Liver (tissue), 9 donors: ENCODE data around the gene MLEC. TPM values are rescaled to one million over a fixed set of nuclear protein-coding genes. Genes with fewer than 3 reads are reported as not detected.

Experiments used
- DNase-seq: peaks from one replicate; pipeline ENCODE4 v3.0.0-alpha.2; 2017; ENCODE audit warnings: low spot score
- H3K27ac ChIP-seq, 2 donors: one replicate each; pipeline ENCODE4 v1.7.0; 2013; ENCODE audit warnings: inconsistent platforms in 2 of 2, low read length in 2 of 2, control low read depth in 1 of 2, low read depth in 1 of 2, mild to moderate bottlenecking in 1 of 2
- H3K27me3 ChIP-seq, 4 donors: one replicate each; pipeline versions ENCODE4 v1.6.1 to v1.7.0; 2013; ENCODE audit warnings: low read length in 3 of 4, inconsistent platforms in 1 of 4, mild to moderate bottlenecking in 1 of 4, moderate library complexity in 1 of 4; ENCODE audit not compliant: control insufficient read depth in 4 of 4, insufficient read depth in 4 of 4
- H3K36me3 ChIP-seq, 4 donors: one replicate each; pipeline versions ENCODE4 v1.6.1 to v1.7.0; 2013; ENCODE audit warnings: low read length in 3 of 4, mild to moderate bottlenecking in 3 of 4, low read depth in 1 of 4, moderate library complexity in 1 of 4; ENCODE audit not compliant: control insufficient read depth in 4 of 4, insufficient read depth in 3 of 4
- H3K4me1 ChIP-seq, 4 donors: one replicate each; pipeline versions ENCODE4 v1.6.1 to v1.7.0; 2013; ENCODE audit warnings: low read length in 3 of 4, mild to moderate bottlenecking in 3 of 4, moderate library complexity in 1 of 4; ENCODE audit not compliant: control insufficient read depth in 4 of 4, insufficient read depth in 4 of 4
- H3K4me3 ChIP-seq, 3 donors: one replicate each; pipeline versions ENCODE4 v1.6.1 to v1.7.0; 2013; ENCODE audit warnings: low read length in 3 of 3, control low read depth in 1 of 3, low read depth in 1 of 3, mild to moderate bottlenecking in 1 of 3
- H3K9ac ChIP-seq, 2 donors: one replicate each; pipeline ENCODE4 v1.7.0; 2013; ENCODE audit warnings: low read length in 2 of 2, mild to moderate bottlenecking in 2 of 2, moderate library complexity in 2 of 2, control low read depth in 1 of 2, low read depth in 1 of 2
- H3K9me3 ChIP-seq, 4 donors: one replicate each; pipeline versions ENCODE4 v1.6.1 to v1.7.0; 2013; ENCODE audit warnings: low read length in 3 of 4; ENCODE audit not compliant: control insufficient read depth in 4 of 4
- EGR1 ChIP-seq, 2 donors: IDR thresholded peaks; 2 replicates each; pipeline ENCODE4 v1.6.1; 2016 to 2018; ENCODE audit warnings: antibody characterized with exemption in 2 of 2, low read depth in 2 of 2
- FOXA1 ChIP-seq: IDR thresholded peaks from 2 replicates; pipeline ENCODE4 v1.6.1; 2016; ENCODE audit warnings: antibody characterized with exemption
- FOXA2 ChIP-seq: IDR thresholded peaks from 2 replicates; pipeline ENCODE4 v1.6.1; 2016; ENCODE audit warnings: antibody characterized with exemption
- GABPA ChIP-seq, 2 donors: IDR thresholded peaks in 1 of 2; conservative IDR thresholded peaks in 1 of 2; 2 replicates each; pipeline ENCODE4 v1.6.1; 2016; ENCODE audit warnings: antibody characterized with exemption in 2 of 2, mild to moderate bottlenecking in 1 of 2, moderate library complexity in 1 of 2
- HNF4A ChIP-seq, 2 donors: conservative IDR thresholded peaks; 2 replicates each; pipeline ENCODE4 v1.6.1; 2016; ENCODE audit warnings: antibody characterized with exemption in 2 of 2, mild to moderate bottlenecking in 2 of 2
- HNF4G ChIP-seq: IDR thresholded peaks from 2 replicates; pipeline ENCODE4 v1.6.1; 2016; ENCODE audit warnings: antibody characterized with exemption
- JUND ChIP-seq, 2 donors: IDR thresholded peaks; 2 replicates each; pipeline ENCODE4 v1.6.1; 2016; ENCODE audit warnings: antibody characterized with exemption in 2 of 2
- RAD21 ChIP-seq, 2 donors: IDR thresholded peaks; 2 replicates each; pipeline ENCODE4 v1.6.1; 2016; ENCODE audit warnings: antibody characterized with exemption in 2 of 2, mild to moderate bottlenecking in 2 of 2
- RXRA ChIP-seq, 2 donors: IDR thresholded peaks; 2 replicates each; pipeline ENCODE4 v1.6.1; 2017 to 2018; ENCODE audit warnings: antibody characterized with exemption in 2 of 2, mild to moderate bottlenecking in 1 of 2
- SP1 ChIP-seq: IDR thresholded peaks from 2 replicates; pipeline ENCODE4 v1.6.1; 2018; ENCODE audit warnings: antibody characterized with exemption, mild to moderate bottlenecking
- TAF1 ChIP-seq: conservative IDR thresholded peaks from 2 replicates; pipeline ENCODE4 v1.6.1; 2016; ENCODE audit warnings: antibody characterized with exemption, mild to moderate bottlenecking
- YY1 ChIP-seq: IDR thresholded peaks from 2 replicates; pipeline ENCODE4 v1.6.1; 2016; ENCODE audit warnings: antibody characterized with exemption, mild to moderate bottlenecking
- WGBS: extraction: QIAGEN DNeasy Blood & Tissue Kit; methylation state at CpG from one replicate; pipeline ENCODE4 v1.1.7; 2013; 5-methylcytosine and 5-hydroxymethylcytosine counted together
- polyA plus RNA-seq, 2 donors: library from polyadenylated mRNA; stranded (reverse) in 1 of 2; unstranded in 1 of 2; fragments of 200-250 nt in 1 of 2; fragments of >200 nt in 1 of 2; fragmentation: Nextera tagmentation in 1 of 2; extraction: Ambion mirVana in 1 of 2; gene quantifications; one replicate each; pipeline versions ENCODE4 v1.2.1 to v1.2.3, GENCODE V29; 2013 to 2015
- total RNA-seq, 2 donors: library from RNA; depleted of rRNA; stranded (reverse); fragments of >200 nt; gene quantifications; one replicate each; pipeline ENCODE4 v1.2.3, GENCODE V29; 2014
- TF ChIP-seq, protein P1 (sequence below): IDR thresholded peaks from 2 replicates; pipeline ENCODE4 v1.6.1; 2016; ENCODE audit warnings: antibody characterized with exemption
- TF ChIP-seq, protein P2 (sequence below): IDR thresholded peaks from 2 replicates; pipeline ENCODE4 v1.6.1; 2016; ENCODE audit warnings: antibody characterized with exemption
- TF ChIP-seq, protein P3 (sequence below): IDR thresholded peaks from 2 replicates; pipeline ENCODE4 v1.6.1; 2016; ENCODE audit warnings: antibody characterized with exemption, mild to moderate bottlenecking
- TF ChIP-seq, protein P4 (sequence below): fragments of 150-350 bp; IDR thresholded peaks from 2 replicates; pipeline ENCODE4 v1.5.1; 2017; ENCODE audit warnings: improper control_type of control experiment, low read depth, low read length; ENCODE audit not compliant: missing input control
- TF ChIP-seq, protein P5 (sequence below): IDR thresholded peaks from 2 replicates; pipeline ENCODE4 v1.6.1; 2016; ENCODE audit warnings: antibody characterized with exemption
- donor health status: healthy.
- donor health status: healthy.
- donor health status: healthy.
- donor health status: healthy.
- donor health status: healthy.

The MLEC gene
- total and polyA plus RNA-seq, 4 donors: 61.4 to 170 (median 115) TPM

DNA sequence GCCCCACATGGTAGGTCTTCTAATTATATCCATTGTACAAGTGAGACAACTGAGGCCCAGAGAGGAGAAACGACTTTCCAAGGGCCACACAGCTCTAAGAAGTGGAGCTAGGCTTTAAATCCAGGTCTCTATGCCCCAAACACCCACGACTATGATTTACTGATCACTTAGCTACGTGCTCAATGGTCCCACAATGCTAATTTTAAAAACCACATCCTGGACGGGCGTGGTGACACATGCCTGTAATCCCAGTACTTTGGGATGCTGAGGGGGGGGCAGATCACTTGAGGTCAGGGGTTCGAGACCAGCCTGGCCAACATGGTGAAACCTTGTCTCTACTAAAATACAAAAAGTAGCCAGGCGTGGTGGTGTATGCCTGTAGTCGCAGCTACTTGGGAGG, 8.4 kb upstream of the MLEC start (continued):
- TF ChIP-seq, protein P1, sequence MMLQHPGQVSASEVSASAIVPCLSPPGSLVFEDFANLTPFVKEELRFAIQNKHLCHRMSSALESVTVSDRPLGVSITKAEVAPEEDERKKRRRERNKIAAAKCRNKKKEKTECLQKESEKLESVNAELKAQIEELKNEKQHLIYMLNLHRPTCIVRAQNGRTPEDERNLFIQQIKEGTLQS: no peak
- no peak for TF ChIP-seq JUND (IDR thresholded peaks at IDR 0.05)
- no peak for TF ChIP-seq RAD21 (IDR thresholded peaks at IDR 0.05)

DNA sequence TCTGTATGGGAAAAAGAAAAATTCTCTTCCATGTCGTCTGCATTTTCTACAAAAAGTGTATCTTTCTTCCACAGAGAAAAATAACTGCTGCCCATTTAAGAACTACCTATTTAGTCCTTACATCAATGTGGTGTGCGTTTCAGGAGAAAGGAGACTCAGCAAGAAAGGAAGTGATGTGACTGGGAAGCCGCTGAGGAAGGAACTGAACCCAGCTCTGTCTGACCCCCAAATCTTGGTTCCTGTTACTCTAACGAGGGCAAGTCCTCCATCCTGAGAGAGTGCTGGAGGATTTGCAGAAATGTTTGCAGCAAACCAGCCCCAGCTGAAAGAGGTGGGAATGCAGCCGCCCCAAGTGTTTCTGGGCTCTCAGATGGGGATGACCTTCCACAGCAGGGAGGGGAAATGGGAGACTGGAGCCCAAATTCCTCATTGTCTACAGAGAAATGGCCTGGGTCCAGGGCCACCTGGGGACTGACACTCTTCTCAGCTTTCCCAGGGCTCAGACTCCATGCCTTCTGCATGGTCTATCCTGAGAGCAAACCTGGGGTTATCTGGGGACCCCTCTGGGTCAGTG, 6.7 kb upstream of the MLEC start:
- Histone ChIP-seq H3K4me1 (no peaks in the 10 kb centered on the region), H3K27ac (no peak overlapping the region), H3K9me3 (no peaks in the 10 kb centered on the region), H3K4me3 (no peak overlapping the region), H3K36me3 (no peaks in the 10 kb centered on the region), H3K9ac (no peak overlapping the region), H3K27me3 (no peaks in the 10 kb centered on the region)
- TF ChIP-seq HNF4A (conservative IDR thresholded peaks at IDR 0.05) (no peak), TAF1 (no peak), SP1 (no peak), EGR1 (IDR thresholded peaks at IDR 0.05; ENCODE audit: low read depth in 2 of 2) (no peak), RXRA (IDR thresholded peaks at IDR 0.05) (no peak), HNF4G (no peak), FOXA2 (no peak), YY1 (no peak), GABPA (IDR thresholded peaks at IDR 0.05 in 1 of 2, conservative IDR thresholded peaks at IDR 0.05 in 1 of 2) (no peak), RAD21 (IDR thresholded peaks at IDR 0.05) (no peak), FOXA1 (no peak)
- TF ChIP-seq, protein P2, sequence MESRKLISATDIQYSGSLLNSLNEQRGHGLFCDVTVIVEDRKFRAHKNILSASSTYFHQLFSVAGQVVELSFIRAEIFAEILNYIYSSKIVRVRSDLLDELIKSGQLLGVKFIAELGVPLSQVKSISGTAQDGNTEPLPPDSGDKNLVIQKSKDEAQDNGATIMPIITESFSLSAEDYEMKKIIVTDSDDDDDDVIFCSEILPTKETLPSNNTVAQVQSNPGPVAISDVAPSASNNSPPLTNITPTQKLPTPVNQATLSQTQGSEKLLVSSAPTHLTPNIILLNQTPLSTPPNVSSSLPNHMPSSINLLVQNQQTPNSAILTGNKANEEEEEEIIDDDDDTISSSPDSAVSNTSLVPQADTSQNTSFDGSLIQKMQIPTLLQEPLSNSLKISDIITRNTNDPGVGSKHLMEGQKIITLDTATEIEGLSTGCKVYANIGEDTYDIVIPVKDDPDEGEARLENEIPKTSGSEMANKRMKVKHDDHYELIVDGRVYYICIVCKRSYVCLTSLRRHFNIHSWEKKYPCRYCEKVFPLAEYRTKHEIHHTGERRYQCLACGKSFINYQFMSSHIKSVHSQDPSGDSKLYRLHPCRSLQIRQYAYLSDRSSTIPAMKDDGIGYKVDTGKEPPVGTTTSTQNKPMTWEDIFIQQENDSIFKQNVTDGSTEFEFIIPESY: no peak
- TF ChIP-seq, protein P3, sequence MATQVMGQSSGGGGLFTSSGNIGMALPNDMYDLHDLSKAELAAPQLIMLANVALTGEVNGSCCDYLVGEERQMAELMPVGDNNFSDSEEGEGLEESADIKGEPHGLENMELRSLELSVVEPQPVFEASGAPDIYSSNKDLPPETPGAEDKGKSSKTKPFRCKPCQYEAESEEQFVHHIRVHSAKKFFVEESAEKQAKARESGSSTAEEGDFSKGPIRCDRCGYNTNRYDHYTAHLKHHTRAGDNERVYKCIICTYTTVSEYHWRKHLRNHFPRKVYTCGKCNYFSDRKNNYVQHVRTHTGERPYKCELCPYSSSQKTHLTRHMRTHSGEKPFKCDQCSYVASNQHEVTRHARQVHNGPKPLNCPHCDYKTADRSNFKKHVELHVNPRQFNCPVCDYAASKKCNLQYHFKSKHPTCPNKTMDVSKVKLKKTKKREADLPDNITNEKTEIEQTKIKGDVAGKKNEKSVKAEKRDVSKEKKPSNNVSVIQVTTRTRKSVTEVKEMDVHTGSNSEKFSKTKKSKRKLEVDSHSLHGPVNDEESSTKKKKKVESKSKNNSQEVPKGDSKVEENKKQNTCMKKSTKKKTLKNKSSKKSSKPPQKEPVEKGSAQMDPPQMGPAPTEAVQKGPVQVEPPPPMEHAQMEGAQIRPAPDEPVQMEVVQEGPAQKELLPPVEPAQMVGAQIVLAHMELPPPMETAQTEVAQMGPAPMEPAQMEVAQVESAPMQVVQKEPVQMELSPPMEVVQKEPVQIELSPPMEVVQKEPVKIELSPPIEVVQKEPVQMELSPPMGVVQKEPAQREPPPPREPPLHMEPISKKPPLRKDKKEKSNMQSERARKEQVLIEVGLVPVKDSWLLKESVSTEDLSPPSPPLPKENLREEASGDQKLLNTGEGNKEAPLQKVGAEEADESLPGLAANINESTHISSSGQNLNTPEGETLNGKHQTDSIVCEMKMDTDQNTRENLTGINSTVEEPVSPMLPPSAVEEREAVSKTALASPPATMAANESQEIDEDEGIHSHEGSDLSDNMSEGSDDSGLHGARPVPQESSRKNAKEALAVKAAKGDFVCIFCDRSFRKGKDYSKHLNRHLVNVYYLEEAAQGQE: no peak
- TF ChIP-seq, protein P1: no peak
- 61% methylated on average over 5 of the region's 5 CpGs for WGBS
- no peak for DNase-seq

DNA sequence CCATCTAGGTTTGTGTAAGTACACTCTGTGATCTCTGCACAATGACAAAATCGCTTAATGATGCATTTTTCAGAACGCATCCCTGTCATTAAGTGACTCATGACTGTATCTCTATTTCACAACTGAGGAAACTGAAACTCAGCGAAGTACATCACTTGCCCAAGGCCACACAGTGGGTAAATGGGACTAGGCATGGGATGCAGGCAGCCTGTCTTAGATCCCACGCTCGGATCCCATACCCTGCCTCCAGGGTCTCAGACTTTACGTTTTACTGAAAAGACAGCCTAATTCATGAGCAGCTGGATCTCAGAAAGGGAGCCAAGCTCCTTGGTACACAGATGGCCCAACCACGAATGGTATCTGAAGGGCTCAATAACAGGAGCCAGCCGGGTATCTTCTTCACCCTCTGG, 2.4 kb upstream of the MLEC start:
- peaks cover 2 to 23% (median 17%) of the 10 kb centered on the region in 4 donors for H3K4me1 ChIP-seq
- no peak overlapping the region for H3K27ac ChIP-seq
- no peaks in the 10 kb centered on the region for H3K27me3 ChIP-seq
- no peak overlapping the region for H3K4me3 ChIP-seq
- no peaks in the 10 kb centered on the region for H3K36me3 ChIP-seq
- no peak overlapping the region for H3K9ac ChIP-seq
- no peaks in the 10 kb centered on the region for H3K9me3 ChIP-seq
- TF ChIP-seq, protein P4, sequence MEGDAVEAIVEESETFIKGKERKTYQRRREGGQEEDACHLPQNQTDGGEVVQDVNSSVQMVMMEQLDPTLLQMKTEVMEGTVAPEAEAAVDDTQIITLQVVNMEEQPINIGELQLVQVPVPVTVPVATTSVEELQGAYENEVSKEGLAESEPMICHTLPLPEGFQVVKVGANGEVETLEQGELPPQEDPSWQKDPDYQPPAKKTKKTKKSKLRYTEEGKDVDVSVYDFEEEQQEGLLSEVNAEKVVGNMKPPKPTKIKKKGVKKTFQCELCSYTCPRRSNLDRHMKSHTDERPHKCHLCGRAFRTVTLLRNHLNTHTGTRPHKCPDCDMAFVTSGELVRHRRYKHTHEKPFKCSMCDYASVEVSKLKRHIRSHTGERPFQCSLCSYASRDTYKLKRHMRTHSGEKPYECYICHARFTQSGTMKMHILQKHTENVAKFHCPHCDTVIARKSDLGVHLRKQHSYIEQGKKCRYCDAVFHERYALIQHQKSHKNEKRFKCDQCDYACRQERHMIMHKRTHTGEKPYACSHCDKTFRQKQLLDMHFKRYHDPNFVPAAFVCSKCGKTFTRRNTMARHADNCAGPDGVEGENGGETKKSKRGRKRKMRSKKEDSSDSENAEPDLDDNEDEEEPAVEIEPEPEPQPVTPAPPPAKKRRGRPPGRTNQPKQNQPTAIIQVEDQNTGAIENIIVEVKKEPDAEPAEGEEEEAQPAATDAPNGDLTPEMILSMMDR: no peak
- TF ChIP-seq RAD21 (IDR thresholded peaks at IDR 0.05) (no peak), HNF4A (conservative IDR thresholded peaks at IDR 0.05) (no peak), JUND (IDR thresholded peaks at IDR 0.05) (no peak), RXRA (IDR thresholded peaks at IDR 0.05) (no peak), GABPA (IDR thresholded peaks at IDR 0.05 in 1 of 2, conservative IDR thresholded peaks at IDR 0.05 in 1 of 2) (no peak), EGR1 (IDR thresholded peaks at IDR 0.05; ENCODE audit: low read depth in 2 of 2) (no peak), SP1 (no peak), TAF1 (no peak), FOXA2 (no peak)
- TF ChIP-seq, protein P1: no peak
- TF ChIP-seq, protein P5, sequence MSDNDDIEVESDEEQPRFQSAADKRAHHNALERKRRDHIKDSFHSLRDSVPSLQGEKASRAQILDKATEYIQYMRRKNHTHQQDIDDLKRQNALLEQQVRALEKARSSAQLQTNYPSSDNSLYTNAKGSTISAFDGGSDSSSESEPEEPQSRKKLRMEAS: no peak
- TF ChIP-seq, protein P3: no peak
- 80% methylated on average over 8 of the region's 8 CpGs for WGBS
- no peak for DNase-seq
